Fibroblast of the conjunctiva (primary cell): Measurements from ENCODE around the gene TCF21.

ENCODE experiments used
- DNase-seq: peaks from one replicate; pipeline ENCODE4 v3.0.0-alpha.2; 2010; ENCODE audit warnings: low read depth

TCF21 gene

DNA sequence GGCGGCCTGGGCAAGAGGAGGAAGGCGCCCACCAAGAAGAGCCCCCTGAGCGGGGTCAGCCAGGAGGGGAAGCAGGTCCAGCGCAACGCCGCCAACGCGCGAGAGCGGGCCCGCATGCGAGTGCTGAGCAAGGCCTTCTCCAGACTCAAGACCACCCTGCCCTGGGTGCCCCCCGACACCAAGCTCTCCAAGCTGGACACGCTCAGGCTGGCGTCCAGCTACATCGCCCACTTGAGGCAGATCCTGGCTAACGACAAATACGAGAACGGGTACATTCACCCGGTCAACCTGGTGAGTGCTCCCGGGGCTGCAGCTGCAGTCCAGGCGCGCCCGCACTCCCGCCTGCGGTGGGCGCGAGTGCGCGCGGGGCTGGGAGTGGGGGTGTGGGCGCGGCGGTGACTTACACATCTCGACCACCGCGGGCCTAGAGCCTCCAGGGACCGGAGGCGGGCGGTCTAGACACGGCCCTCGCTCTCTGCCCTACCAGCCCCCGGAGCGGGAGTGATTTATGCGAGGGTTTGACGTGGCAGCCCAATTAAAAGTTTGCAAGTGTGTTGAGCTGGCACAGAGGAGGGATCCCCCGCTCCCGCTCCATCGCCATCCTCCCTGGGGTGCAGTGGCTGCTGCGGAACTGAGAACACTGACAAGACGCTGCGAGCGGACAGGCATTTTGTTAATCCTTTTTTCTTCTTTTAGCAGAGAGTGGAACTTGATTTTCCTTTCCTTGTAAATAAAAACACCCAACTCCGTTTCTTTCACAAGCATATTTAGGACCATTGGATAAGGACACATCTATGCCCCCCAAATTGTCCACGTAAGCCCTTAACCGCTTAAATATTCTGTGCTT, 867 bp downstream of the TCF21 start:
- DNase-seq = no peak

DNA sequence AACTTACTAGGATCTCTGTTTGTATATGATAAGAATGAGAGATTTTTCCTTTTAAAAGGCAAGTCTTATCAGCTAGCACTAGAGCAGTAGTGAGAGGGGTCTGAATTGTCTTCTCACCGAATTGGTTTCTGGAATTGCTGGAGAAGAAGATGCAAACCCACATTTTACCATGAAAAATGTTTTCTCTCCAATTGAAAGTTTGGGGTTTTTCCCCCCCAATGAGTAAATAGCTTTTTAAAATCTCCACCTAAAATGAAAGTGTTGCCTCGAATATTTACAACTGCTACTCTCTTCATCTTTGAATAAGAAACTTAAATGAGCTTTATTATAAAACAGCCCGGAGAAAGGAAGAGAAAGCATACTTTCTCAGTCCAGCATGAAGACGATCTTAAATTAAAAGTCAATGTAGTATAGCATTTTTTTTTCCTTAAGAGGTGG, 1.8 kb downstream of the TCF21 start:
- DNase-seq = no peak

DNA sequence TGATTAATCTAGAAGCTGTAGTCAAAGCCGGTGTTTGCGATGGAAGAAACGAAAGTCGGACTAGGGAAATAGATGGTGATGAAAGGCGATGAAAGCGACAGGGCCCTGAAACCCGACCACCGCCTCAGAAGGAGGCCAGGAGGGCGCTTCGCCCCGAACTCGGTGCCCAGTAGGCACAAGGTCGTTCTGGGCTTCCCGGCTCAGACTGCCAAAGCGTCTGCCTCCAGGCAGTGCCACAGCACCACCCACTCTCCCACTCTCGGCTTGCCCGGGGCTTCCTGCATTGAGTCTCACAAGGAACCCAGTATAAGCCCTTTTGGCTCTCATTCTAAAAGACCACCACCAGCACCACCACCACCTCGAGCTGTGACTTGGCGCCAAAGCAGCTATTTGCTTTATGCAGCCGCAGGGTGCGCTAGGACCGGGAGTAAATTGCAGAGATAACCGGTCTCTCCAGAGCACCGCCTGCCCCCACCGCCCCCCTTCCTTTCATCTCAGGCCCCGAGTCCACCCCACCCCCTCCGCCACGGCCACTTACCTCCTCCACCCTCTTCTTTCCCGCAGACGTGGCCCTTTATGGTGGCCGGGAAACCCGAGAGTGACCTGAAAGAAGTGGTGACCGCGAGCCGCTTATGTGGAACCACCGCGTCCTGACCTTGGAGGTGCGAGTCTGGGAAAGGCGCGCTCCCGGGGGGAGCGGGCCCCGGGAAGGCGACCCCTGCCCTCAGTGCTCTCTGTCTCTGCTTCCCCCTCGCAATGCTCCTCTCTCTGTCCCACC, 2.4 kb downstream of the TCF21 start:
- DNase-seq = no peak

- no peak for DNase-seq
These were observed 3.3 kb downstream of the TCF21 start for GRCh38 chr6:133891927-133892812.

GRCh38 chr6:133892813-133893691, 4.1 kb downstream of the TCF21 start:
- DNase-seq = no peak

- DNase-seq = no peak
These were observed 5.0 kb downstream of the TCF21 start for GRCh38 chr6:133893946-133894345.

GRCh38 chr6:133894369-133894768, 5.5 kb downstream of the TCF21 start:
- no peak for DNase-seq

- DNase-seq = no peak
These were observed 6.0 kb downstream of the TCF21 start for GRCh38 chr6:133894795-133895358.

DNA sequence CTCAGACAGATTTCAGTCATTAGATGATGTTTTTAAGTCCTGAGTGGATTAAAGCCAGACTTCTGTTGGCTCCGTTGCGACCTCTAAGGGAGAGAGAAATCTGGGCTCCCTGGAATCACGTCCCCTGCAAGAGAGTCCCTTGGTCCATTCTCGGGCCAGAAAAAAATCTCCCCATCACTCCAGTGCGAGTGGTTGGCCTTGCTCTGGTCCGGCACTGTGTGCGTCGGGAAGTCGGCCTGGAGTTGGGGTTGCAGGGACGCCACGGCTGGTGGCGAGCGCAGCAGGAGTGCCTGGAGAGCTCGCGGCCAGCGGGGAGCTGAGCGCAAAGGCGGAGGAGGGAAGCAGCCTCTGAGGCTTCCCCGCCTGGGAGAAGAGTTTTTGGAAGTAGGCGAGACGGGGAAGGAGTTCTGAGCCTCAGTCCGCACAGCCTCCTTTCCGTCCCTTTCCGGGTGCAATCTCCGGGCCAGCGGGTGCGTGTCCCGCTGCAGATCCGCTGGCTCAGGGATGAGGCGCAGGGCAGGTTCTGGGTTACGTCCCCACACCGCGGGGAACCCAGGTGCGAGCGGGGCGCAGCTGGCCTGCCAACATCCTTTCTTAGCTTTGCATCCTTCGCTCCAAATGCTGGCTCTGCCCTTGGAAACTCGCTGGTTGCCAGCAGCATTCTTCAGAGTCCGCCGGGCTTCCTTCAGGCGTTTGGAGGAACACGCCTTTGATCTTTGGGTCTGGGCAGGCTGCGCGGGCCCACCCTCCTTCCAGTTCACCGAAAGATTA, 6.8 kb downstream of the TCF21 start:
- DNase-seq = no peak

- DNase-seq = no peak
These were observed 7.4 kb downstream of the TCF21 start for GRCh38 chr6:133896344-133896721.

- DNase-seq = no peak
These were observed 9.3 kb downstream of the TCF21 start for GRCh38 chr6:133898263-133898662.

DNA sequence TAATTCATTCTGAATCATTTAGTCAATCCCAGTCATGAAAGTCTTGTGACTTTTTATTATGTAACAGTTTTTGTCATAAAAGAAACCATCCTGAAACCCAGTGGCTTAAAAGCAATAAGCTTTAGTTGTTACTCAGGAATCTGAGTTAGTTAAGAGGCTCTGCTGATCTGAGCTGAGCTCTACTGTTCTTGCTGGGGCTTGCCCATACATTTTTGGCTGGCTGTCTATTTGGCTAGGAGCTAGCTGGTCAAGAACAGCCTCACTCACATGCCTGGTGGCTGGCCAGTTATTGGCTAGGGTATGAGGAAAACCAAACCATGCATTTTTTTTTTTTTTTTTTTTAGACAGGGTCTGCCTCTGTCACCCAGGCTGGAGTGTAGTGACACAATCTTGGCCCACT, 10.6 kb downstream of the TCF21 start:
- DNase-seq = no peak

DNA sequence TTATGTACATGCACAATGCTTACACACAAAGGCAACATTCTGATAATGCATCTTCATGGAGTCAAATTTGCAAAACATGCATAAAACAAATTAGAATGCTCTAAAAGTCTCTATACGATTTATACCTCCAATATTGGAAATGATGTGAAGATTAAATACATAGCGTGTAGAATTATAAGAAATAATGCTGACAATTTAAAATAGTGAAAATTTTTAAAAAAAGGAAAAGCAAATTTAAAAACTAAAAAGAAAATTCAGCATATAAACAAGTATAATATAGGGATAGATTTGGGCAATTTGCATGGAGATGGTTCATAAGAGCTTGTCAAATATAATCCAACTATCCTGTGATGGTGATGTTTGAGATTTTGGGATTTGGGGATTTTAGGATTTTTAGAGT, 14.9 kb downstream of the TCF21 start:
- DNase-seq = no peak

DNA sequence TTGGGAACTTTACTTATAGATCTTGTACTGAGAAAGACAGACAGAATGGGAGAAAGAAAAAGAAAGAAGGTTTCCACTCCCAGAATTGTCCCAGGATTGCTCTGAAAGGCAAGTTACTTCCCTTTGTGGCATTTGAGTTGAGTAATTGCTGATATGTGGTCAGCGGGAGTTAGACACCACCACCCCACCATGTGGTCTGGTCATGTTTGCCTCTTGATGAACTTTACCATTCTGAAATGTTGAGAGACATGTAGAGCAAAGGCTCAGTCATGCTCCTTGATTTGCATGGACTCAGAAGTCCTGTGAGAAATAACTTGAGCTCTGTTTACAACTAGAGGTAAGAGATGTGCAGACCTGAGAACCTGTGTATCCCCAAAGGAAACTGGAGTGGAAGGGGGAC, 17.1 kb downstream of the TCF21 start:
- DNase-seq = no peak

DNA sequence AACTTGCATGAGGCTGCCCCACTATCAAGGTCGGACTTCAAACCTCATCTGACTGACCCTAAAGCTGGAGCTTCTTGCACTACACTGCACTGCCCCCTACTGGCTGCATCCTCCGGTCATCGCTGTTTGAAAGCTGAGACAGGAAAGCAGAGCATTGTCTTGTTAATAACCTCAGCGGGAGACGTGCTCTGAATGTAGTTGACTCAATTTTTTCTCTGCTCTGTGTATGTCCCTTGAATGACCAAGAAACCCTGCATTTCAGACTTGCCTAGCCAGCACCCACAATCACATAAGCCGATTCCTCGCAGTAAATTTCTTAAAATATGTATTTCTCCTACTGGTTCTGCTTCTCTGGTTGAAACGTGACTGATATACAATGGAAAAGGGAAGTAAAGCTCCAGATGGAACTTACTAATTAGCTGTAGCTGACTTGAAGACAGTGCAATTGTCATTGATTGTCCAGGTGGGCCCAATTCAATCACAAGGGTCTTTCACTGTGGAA, 27.8 kb downstream of the TCF21 start:
- DNase-seq = peak; percentile 86

GRCh38 chr6:133917781-133918180, 28.9 kb downstream of the TCF21 start:
- DNase-seq = no peak

DNA sequence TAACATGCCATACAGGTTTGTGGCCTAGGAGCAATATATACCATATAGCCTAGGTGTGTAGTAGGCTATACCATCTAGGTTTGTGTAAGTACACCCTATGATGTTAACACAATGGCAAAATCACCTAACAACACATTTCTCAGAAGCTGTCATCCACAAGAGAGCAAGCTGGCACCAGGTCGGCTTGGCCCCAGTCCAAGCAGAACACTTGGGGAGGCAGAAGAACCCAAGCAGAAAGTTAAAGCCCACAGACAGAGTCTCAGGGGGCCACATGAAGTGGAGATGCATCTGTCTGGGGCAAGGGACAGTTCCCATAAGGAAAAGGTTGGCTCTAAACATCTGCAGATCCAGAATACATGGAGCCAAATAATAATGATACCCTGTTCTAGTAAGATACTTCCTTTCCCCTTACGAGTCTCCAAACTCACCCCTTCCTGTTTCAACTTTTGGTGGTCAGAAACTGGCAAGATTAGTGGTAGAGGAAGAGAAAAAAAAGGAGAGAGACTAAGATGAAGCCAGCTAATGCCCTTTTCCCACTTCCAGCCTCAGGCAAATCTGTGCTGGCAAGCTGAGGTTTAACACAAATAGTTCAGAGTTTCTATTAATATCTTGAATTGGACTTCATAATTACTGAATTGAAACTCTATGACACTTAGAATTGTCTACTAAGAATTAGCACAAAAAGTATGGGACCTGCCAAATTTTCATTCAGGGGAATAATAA, 29.5 kb downstream of the TCF21 start:
- DNase-seq = no peak

GRCh38 chr6:133919362-133919761, 30.4 kb downstream of the TCF21 start:
- no peak for DNase-seq

DNA sequence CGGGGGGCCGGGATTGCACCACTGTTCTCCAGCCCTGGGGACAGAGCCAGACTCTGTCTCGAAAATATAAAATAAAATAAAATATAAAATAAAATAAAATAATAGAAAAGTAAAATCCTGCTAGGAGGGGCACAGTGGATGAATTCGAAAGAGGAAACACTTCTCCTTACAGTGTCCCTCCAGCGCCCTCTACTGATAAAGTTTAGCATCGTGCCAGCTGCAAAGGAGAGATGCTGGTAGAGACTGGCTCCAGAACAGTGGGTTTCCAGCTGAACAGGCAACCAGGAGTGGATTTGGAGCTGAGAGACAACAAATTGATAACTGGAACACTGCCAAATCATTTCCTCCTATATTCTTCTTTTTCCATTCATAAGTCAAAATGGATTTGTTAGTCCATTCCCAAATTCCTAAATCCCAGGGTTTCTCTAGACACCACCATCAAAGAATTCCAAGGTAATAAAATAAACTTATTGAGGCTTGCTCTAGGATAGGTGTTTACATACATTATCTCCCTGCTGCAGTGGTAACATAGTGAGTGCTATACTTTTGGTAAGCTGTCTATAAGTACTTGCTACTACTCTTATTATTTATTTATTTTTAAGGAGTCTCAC, 32.4 kb downstream of the TCF21 start:
- DNase-seq = peak; percentile 71
